Uterus (tissue), 4 donors: ENCODE results near the gene RALA. TPM values are rescaled to one million over a fixed set of nuclear protein-coding genes. Genes with fewer than 3 reads are reported as not detected.

Experiments used
- DNase-seq, 2 donors: peaks; one replicate each; pipeline ENCODE4 v3.0.0-alpha.2; 2019 to 2020
- H3K27ac ChIP-seq, 2 donors: fragments of 200-600 bp; sonication (generic); 1 replicate in 1 of 2; 2 replicates in 1 of 2; pipeline ENCODE4 v1.5.1; 2016 to 2018
- H3K27me3 ChIP-seq, 2 donors: fragments of 200-600 bp; sonication (generic); one replicate each; pipeline ENCODE4 v1.5.1; 2018 to 2019; ENCODE audit warnings: control low read depth in 1 of 2
- H3K36me3 ChIP-seq, 2 donors: fragments of 200-600 bp; sonication (generic); one replicate each; pipeline ENCODE4 v1.5.1; 2019; ENCODE audit warnings: control low read depth in 1 of 2
- H3K4me1 ChIP-seq, 2 donors: fragments of 200-600 bp; sonication (generic); one replicate each; pipeline ENCODE4 v1.5.1; 2018 to 2019; ENCODE audit warnings: control low read depth in 1 of 2
- H3K4me3 ChIP-seq, 2 donors: fragments of 200-600 bp; sonication (generic); 1 replicate in 1 of 2; 2 replicates in 1 of 2; pipeline ENCODE4 v1.5.1; 2018 to 2019; ENCODE audit warnings: mild to moderate bottlenecking in 1 of 2
- H3K9me3 ChIP-seq, 2 donors: fragments of 200-600 bp; sonication (generic); one replicate each; pipeline ENCODE4 v1.5.1; 2019; ENCODE audit warnings: control low read depth in 1 of 2
- POLR2A ChIP-seq, 2 donors: fragments of 450-650 bp; IDR thresholded peaks; one replicate each; pipeline ENCODE4 v1.6.1; 2016; ENCODE audit warnings: antibody characterized with exemption in 2 of 2, mild to moderate bottlenecking in 1 of 2, moderate library complexity in 1 of 2
- intact Hi-C: fragments of 100-400 bp; cut with DNase I; formaldehyde crosslinking; loops from one replicate; pipeline ENCODE4 v1.15.1; 2023; ENCODE audit warnings: low total_unique reads
- total RNA-seq, 4 donors: library from RNA; depleted of rRNA in 3 of 4; stranded (reverse); fragments of >200 nt in 3 of 4; gene quantifications; one replicate each; pipeline versions ENCODE4 v1.1.0 to v1.2.4, GENCODE V29; 2014 to 2023
- TF ChIP-seq, protein P1 (sequence below), 4 experiments: fragments of 200-600 bp in 2 of 4; fragments of 450-650 bp in 2 of 4; sonication (generic) in 2 of 4; IDR thresholded peaks; one replicate each; pipeline ENCODE4 v1.5.1; 2016 to 2019; ENCODE audit warnings: antibody characterized with exemption in 4 of 4, mild to moderate bottlenecking in 2 of 4, moderate library complexity in 1 of 4
- donor health status: DM: yes; HTN: yes; CAD: no.

Gene RALA
- total RNA-seq, 4 donors from 2014 or later = 7.4 to 31.1 (median 17.6) TPM

- intact Hi-C loops = no loop called here
- Histone ChIP-seq H3K27me3 (no peaks in the 10 kb centered on the region), H3K9me3 (no peaks in the 10 kb centered on the region), H3K27ac (peak overlapping the region; percentile 21 to 30), H3K4me1 (no peaks in the 10 kb centered on the region), H3K4me3 (no peak overlapping the region), H3K36me3 (no peaks in the 10 kb centered on the region)
- TF ChIP-seq, protein P1, sequence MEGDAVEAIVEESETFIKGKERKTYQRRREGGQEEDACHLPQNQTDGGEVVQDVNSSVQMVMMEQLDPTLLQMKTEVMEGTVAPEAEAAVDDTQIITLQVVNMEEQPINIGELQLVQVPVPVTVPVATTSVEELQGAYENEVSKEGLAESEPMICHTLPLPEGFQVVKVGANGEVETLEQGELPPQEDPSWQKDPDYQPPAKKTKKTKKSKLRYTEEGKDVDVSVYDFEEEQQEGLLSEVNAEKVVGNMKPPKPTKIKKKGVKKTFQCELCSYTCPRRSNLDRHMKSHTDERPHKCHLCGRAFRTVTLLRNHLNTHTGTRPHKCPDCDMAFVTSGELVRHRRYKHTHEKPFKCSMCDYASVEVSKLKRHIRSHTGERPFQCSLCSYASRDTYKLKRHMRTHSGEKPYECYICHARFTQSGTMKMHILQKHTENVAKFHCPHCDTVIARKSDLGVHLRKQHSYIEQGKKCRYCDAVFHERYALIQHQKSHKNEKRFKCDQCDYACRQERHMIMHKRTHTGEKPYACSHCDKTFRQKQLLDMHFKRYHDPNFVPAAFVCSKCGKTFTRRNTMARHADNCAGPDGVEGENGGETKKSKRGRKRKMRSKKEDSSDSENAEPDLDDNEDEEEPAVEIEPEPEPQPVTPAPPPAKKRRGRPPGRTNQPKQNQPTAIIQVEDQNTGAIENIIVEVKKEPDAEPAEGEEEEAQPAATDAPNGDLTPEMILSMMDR (IDR thresholded peaks at IDR 0.05) = no peak
- no peak for TF ChIP-seq POLR2A (IDR thresholded peaks at IDR 0.05)
- no peak for DNase-seq
These were observed 13.5 kb upstream of the RALA start for GRCh38 chr7:39609935-39610263.

DNA sequence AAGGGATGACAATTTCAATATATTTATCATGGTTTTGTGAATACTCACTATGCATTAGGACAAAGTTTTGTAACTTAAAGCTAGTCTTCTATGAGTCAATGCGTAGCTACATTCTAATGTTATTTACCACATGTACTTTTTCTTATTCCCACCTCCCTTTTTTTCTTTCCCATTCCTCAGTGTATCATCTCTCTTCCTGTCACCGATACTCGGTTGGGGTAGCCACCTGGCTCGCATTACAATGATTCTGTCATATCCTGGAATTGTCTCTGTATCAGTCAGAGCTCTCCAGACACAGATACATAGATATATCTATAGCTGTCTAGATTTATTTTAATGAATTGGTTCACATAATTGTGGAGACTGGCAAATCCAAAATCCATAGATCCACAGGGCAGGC lies 9.8 kb upstream of the RALA start:
- intact Hi-C loops = no loop called here
- no peaks in the 10 kb centered on the region for H3K9me3 ChIP-seq
- H3K36me3 ChIP-seq = no peaks in the 10 kb centered on the region
- DNase-seq = no peak
- H3K27ac ChIP-seq = no peak overlapping the region
- TF ChIP-seq POLR2A (IDR thresholded peaks at IDR 0.05) = no peak
- TF ChIP-seq, protein P1 (IDR thresholded peaks at IDR 0.05) = no peak
- H3K27me3 ChIP-seq = no peaks in the 10 kb centered on the region
- no peak overlapping the region for H3K4me3 ChIP-seq
- H3K4me1 ChIP-seq = no peaks in the 10 kb centered on the region

DNA sequence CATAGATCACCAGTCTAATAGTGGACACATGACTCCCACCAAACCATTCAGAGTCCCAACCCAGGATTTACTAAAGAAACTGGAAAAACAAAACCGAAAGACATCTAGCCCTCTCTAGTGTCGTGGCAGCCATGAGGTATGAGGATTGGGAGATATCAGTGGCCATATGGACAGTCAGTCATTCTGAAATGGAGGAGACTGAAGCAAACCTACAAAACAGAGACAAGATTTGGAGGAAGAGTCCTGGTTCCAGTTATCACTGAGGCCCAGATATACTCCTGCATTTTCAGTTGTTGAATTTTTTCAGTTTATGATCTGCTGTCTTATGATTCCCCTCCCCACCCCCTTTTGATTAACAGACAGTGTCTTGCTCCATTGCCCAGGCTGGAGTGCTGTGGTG lies 9.1 kb upstream of the RALA start:
- intact Hi-C loops = no loop called here

DNA sequence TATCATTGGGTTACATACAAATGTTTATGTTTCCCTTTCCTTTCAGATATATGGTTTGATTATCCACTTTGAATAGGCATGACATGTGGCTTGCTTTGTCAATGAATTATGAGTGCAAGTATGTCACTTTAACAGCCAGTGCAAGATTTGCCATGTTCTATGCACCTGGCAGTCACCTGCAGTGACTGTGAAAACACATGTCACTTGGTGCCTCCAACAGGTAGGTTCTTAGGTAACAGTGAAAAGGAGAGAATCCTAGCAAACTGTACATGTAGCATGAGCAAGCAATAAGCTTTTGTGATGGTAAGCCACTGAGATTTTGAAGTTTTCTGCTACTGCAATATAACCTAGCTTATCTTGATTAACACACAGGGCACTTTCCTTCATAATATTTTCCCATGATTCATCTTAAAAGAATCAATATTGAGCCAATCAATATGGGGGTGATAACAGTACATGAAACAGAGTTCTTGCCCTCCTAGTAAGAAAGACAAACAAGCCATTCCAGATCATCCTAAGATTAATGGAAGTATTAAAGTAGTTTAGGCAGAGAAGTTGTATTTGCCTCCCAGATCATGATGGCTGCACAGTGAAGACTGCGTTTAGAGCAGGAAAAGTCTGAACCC lies 7.9 kb upstream of the RALA start:
- Histone ChIP-seq H3K27me3 (no peaks in the 10 kb centered on the region), H3K4me3 (no peak overlapping the region), H3K36me3 (no peaks in the 10 kb centered on the region), H3K4me1 (no peaks in the 10 kb centered on the region), H3K27ac (no peak overlapping the region), H3K9me3 (no peaks in the 10 kb centered on the region)
- TF ChIP-seq, protein P1 (IDR thresholded peaks at IDR 0.05) = no peak
- TF ChIP-seq POLR2A (IDR thresholded peaks at IDR 0.05) = no peak
- intact Hi-C loops = no loop called here
- DNase-seq = no peak

More for the DNA sequence above, 9.1 kb upstream of the RALA start:
- TF ChIP-seq, protein P1 (IDR thresholded peaks at IDR 0.05) = no peak
- TF ChIP-seq POLR2A (IDR thresholded peaks at IDR 0.05) = no peak
- DNase-seq = no peak
- no peaks in the 10 kb centered on the region for H3K4me1 ChIP-seq
- no peaks in the 10 kb centered on the region for H3K36me3 ChIP-seq
- no peaks in the 10 kb centered on the region for H3K9me3 ChIP-seq
- no peaks in the 10 kb centered on the region for H3K27me3 ChIP-seq
- H3K4me3 ChIP-seq = no peak overlapping the region
- H3K27ac ChIP-seq = no peak overlapping the region

DNA sequence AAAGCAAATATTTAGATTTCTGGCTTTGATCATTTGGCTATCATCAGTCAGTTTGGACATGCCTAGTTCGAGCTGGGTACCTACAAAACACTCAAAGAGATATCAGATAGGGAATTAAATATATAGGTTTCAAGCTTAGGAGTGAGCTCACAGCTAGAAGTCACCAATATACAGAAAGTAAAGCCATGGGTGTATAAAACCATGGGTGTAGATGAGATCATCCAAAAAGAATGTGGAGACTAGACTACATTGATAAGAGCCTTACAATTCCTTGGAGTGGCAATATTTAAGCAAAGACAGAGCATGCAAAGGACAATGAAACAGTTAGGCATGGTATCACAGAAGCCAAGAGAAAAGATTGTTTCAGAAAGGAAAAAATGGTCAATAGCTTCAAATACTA lies 7.2 kb upstream of the RALA start:
- Histone ChIP-seq H3K36me3 (no peaks in the 10 kb centered on the region), H3K4me3 (no peak overlapping the region), H3K4me1 (no peaks in the 10 kb centered on the region), H3K9me3 (no peaks in the 10 kb centered on the region), H3K27ac (no peak overlapping the region), H3K27me3 (no peaks in the 10 kb centered on the region)
- intact Hi-C loops = no loop called here
- no peak for DNase-seq
- TF ChIP-seq, protein P1 (IDR thresholded peaks at IDR 0.05) = no peak
- TF ChIP-seq POLR2A (IDR thresholded peaks at IDR 0.05) = no peak
